Dermis lymphatic vessel endothelial cell (primary cell): ENCODE data around the gene OLFML2A. TPM values are rescaled to one million over a fixed set of nuclear protein-coding genes. Genes with fewer than 3 reads are reported as not detected.

Experiments
- total RNA-seq: library from RNA; depleted of rRNA; stranded (reverse); fragments of >200 nt; gene quantifications from 2 replicates; pipeline ENCODE4 v1.2.1, GENCODE V29; 2014

Gene OLFML2A
- total RNA-seq: 4.5 and 4.6 TPM in 2 replicates

DNA sequence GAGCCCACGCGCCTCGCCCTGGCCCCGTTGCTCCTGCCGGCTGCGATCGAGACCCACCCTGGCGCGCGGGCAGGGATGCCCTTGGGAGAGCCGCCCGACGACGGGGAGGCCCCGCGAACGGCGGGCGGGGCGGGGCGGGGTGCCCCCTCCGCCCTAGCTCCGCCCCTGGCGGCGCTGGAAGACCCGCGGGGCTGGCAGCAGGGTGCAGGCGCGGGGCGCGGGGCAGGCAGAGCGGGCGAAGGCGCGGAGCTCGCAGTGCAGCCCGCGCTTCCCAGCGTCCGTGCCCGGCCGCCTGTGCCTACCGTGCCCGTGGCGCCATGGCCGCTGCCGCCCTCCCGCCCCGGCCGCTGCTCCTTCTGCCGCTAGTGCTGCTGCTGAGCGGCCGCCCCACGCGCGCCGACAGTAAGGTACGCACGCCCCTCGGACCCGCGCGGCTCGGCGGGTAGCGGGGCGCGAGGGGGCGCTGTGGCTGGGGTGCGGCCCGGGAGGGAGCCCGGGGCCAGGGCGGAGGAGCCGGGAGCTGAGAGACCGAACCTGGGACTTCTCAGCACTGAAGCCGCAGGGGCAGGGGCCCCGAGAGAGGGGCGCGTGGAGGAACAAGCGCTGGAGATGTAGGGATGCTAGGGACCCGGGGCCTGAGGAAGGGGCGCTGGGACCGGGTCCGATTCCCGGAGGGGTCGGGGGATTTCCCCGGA lies at the start of gene OLFML2A:
Gene OLFML2A (plus strand): TSS at position 180 of the 695 bp plus-strand sequence. CDS start 138 bp downstream, at position 318.

DNA sequence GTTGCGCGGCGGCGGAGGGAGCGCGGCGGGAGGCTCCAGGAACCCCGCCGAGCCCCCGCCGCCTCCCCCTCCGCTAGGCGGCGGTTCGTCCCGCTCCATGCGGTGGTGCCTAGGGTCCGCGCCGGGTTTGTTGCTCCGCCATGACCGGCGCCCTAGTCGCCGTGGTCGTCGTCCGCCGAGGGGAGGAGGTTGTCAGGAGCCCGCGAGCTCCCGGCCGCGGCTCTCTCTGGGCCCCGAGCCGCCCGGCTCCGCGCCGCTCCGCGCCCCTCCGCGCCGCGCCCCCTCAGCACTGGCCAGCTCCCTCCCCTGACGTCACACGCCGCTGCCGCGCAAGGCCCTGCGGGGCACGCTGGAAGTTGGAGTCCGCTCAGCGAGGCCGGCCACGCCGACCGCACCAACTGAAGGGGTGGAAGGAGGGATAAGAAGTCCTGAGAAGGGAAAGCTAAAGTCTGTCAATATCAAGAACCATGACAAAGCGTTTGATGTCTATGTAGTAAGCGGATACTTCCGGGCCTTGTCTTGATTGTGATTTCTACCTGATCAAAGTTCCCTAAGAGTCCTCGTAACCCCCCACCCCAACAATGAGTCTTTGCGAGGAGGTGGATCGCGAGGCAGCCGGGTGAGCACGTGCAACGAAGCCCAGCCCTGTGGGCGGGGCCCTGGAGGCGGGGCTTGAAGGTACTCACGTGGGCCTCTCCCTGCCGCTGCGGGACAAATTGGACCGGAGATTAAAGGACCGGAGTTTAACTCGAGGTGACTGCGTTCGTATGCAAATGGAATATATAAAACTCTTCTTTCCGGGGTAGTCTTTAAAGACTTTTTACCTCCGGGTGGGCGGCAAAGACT lies 5.7 kb upstream of the OLFML2A start, which contains the start of gene NR6A1:
Gene NR6A1 (minus strand): TSS at position 291 of the 846 bp plus-strand sequence.

DNA sequence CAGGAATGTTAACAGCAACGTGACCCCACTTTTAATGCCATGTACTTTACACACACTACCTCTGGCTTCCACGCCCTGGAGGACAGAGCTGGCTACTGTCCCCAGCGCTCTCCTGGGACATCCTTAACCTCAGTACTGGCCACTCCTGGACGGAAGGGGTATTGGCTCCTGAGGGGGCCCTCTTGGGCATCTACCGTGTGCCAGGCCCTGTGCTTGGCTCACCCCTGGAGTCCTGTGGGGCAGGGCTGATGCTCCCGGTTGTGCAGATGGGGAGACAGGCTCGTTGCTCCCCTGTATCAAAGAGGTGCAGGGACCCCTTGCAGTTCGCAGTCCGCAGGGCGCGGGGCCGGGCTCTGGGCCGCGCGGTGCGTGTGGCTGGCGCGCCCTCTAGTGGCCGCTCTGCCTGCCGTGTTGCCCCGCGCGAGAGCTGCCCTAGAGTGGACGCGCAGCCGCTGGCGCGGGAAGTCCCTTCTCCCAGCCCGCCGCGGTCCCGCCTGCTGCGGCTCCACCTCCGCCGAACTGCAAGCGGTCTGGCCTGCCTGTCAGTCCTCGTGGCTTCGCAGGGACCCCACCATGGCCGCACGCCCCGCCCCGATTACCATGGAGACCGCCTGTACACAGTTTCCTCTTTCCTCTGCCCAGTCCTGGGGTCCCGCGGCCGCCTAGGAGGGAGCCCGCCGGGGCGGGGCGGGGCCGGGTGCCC lies 76.0 kb downstream of the OLFML2A start, which contains the start of gene WDR38:
Gene WDR38 (plus strand): TSS at position 632 of the 703 bp plus-strand sequence. CDS start 72 bp downstream, outside the sequence.

DNA sequence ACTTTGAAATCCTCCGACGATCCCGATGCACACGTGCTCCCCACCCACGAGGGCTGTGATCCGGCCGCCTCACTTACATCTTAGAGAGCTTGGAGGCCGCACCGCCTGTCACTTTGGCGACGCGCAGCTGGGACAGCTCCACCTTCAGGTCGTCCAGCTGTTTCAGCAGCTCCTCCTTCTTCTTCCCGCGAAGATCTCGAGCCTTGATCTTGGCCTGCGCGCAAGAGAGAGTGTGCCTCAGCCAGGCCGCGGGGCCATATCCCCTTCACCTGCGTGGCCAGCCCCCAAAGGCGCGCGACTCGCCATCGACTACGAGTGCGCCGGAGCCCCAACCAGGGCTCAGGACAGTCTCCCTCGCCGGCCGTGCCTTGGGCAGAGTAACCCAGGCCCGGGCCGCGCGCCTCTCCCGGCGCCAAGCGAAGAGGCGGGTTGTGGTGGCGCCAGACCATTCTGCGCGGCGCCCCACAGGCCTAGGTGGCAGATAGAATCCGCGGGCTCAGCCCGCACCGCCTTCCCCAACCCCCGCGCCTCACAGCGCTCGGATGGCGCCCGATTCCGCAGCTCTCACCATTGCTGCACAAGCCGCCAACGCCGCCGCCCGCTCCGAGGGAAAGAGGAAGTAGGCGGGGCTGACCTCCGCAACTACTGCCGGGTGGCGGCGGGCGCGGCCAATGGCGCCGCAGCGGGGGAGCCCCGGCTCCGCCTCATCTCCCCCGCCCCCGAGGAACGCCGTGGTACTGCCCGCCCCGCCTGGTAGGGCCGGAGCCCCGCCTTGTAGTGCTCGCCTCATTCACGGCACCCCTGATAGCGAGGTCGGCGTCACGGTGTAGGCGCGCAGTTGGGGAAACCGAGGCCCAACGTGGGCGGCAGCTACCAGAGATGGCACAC lies 84.7 kb downstream of the OLFML2A start, which contains the start of the genes ARPC5L and RPL35:
Gene ARPC5L (plus strand): TSS at position 789 of the 888 bp plus-strand sequence. CDS start 7,161 bp downstream, outside the sequence.
Gene RPL35 (minus strand): TSS at position 616 of the 888 bp plus-strand sequence. CDS start 45 bp downstream, at position 571.

Other genes starting within 250 kb of the OLFML2A start
- gene NR6A1, start 5.8 kb upstream of the OLFML2A start, total RNA-seq: 1.1 and 1.3 TPM in 2 replicates
- not detected in 2 replicates for gene WDR38, start 76.3 kb downstream of the OLFML2A start, total RNA-seq
- 1,617 and 1,773 TPM in 2 replicates for gene RPL35, start 84.8 kb downstream of the OLFML2A start, total RNA-seq
- 13.8 and 15.1 TPM in 2 replicates for gene ARPC5L, start 85.0 kb downstream of the OLFML2A start, total RNA-seq
- gene GOLGA1, start 163.9 kb downstream of the OLFML2A start, total RNA-seq: 8.0 and 9.6 TPM in 2 replicates